MM.1S (cell line): ENCODE data around the gene ARMC12.

ENCODE experiments used
- EZH2 ChIP-seq: fragments of 300-600 bp; sonication (generic); optimal IDR thresholded peaks from 2 replicates; pipeline ENCODE3; 2017; ENCODE audit warnings: low read depth, mild to moderate bottlenecking, antibody characterized with exemption, low read length, mixed read lengths
- EZH2phosphoT487 ChIP-seq: fragments of 300-600 bp; sonication (generic); IDR thresholded peaks from 2 replicates; pipeline ENCODE4 v1.6.1; 2018; ENCODE audit warnings: antibody characterized with exemption, low read length
- TF ChIP-seq, protein P1 (sequence below): fragments of 300-600 bp; sonication (generic); IDR thresholded peaks from 2 replicates; pipeline ENCODE4 v1.5.1; 2016; ENCODE audit warnings: antibody characterized with exemption, low read length, mixed read lengths

DNA sequence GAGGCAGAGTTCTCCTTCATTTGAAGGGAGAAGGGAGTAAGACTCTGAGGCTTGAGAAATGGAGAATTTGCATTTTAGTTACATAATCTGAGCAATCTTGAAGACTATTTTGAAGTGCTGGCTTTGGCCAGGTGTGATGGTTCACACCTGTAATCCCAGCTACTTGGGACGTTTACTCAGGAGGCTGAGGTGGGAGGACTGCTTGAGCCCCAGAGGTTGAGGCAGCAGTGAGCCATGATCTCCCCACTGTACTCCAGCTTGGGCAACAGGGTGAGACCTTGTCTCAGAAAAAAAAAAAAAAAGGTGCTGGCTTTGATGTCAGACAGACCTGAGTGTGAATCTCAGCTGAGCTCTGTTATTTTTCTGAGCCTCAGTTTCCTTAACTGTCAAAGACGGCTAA lies 12.4 kb upstream of the ARMC12 start:
- TF ChIP-seq, protein P1, sequence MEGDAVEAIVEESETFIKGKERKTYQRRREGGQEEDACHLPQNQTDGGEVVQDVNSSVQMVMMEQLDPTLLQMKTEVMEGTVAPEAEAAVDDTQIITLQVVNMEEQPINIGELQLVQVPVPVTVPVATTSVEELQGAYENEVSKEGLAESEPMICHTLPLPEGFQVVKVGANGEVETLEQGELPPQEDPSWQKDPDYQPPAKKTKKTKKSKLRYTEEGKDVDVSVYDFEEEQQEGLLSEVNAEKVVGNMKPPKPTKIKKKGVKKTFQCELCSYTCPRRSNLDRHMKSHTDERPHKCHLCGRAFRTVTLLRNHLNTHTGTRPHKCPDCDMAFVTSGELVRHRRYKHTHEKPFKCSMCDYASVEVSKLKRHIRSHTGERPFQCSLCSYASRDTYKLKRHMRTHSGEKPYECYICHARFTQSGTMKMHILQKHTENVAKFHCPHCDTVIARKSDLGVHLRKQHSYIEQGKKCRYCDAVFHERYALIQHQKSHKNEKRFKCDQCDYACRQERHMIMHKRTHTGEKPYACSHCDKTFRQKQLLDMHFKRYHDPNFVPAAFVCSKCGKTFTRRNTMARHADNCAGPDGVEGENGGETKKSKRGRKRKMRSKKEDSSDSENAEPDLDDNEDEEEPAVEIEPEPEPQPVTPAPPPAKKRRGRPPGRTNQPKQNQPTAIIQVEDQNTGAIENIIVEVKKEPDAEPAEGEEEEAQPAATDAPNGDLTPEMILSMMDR, result no peak
- TF ChIP-seq EZH2phosphoT487, result no peak
- no peak for TF ChIP-seq EZH2
